GM18951 (cell line): Measurements from ENCODE around the gene CIAO3.
A peak's percentile ranks its signal among the peaks of the same experiment; 100 is the strongest.

ENCODE experiments used
- POLR2A ChIP-seq: IDR thresholded peaks from 4 replicates; pipeline ENCODE4 v1.6.1; 2011; ENCODE audit warnings: mild to moderate bottlenecking; ENCODE audit not compliant: insufficient read length, insufficient read depth; ENCODE audit errors: extremely low read depth
- in situ Hi-C: fragments of 300-500 bp; cut with MboI; formaldehyde crosslinking; loops from one replicate; pipeline ENCODE4 v1.12.0; 2022; ENCODE audit warnings: low sequenced_read_pairs, mixed read lengths, inconsistent platforms; ENCODE audit not compliant: unreplicated experiment

The CIAO3 gene

GRCh38 chr16:706189-707061, 34.4 kb downstream of the CIAO3 start:
- in situ Hi-C loops: no loop called here
- no peak for TF ChIP-seq POLR2A

DNA sequence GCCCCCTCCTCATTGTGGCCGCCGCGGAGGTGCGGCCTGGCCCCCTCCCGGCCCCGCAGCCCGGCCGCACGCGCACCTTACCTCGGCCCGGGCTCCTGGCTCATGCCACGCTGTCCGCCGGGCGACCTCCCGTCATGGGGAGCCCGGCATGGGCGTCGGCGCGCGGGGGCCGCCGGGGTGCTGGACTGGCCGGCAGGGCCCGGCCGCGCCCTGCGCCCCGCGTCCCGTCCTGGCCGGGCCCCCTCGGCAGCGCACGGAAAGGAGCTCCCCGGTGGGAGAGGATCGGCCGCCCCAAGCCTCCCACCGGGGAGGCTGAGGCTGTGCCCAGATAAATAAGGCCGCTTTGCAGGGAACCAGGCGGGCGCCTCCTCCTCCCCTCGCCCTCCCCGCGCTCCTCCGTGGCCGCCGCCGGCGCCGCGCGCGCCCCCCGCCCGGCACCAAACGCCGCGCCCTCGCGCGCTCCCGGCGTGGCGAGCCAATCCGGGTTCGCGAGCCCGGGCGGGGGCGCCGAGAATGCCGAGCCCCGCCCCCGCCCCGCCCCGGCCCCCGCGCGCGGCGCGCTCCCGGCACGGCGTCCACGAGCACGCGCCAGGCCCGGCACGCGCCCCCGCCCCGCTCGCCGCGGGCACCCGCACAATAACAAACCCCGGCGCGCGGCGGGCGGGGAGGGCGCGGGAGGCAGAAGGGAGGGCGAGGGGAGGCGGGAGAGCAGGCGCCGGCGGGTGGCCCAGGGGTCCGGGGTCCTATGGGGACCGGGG, 35.2 kb downstream of the CIAO3 start, which contains the start of gene FBXL16:
Gene FBXL16 (minus strand): TSS at position 371 of the 758 bp plus-strand sequence. CDS start 8,396 bp downstream, outside the sequence.
- in situ Hi-C loops: no loop called here
- TF ChIP-seq POLR2A: no peak

- no peak for TF ChIP-seq POLR2A
- in situ Hi-C loops: no loop called here
Measured at GRCh38 chr16:704552-705380, 36.0 kb downstream of the CIAO3 start.

GRCh38 chr16:704047-704446, 36.8 kb downstream of the CIAO3 start:
- no peak for TF ChIP-seq POLR2A
- in situ Hi-C loops: no loop called here

DNA sequence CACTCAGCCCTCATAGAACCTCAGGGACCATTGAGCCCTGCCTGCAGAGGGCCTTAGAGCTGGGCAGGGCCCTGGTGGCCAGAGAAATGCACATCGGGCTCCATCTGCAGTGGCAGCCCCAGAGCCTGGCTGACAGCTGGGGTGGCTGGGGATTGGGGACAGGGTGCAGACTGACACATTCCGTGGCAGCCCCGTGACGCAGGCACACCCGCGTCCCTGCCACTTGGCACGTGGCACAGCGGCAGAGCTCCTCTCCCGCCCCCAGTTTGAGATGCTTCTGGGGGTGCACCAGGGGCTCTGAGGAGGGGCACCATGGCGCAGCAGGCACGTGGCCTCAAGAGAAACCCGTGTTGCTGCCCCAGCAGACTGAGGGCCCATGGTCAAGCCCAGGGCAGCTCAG, 37.4 kb downstream of the CIAO3 start:
- TF ChIP-seq POLR2A: no peak
- in situ Hi-C loops: no loop called here

- in situ Hi-C loops: no loop called here
- TF ChIP-seq POLR2A: no peak
Measured at GRCh38 chr16:702341-702740, 38.5 kb downstream of the CIAO3 start.

DNA sequence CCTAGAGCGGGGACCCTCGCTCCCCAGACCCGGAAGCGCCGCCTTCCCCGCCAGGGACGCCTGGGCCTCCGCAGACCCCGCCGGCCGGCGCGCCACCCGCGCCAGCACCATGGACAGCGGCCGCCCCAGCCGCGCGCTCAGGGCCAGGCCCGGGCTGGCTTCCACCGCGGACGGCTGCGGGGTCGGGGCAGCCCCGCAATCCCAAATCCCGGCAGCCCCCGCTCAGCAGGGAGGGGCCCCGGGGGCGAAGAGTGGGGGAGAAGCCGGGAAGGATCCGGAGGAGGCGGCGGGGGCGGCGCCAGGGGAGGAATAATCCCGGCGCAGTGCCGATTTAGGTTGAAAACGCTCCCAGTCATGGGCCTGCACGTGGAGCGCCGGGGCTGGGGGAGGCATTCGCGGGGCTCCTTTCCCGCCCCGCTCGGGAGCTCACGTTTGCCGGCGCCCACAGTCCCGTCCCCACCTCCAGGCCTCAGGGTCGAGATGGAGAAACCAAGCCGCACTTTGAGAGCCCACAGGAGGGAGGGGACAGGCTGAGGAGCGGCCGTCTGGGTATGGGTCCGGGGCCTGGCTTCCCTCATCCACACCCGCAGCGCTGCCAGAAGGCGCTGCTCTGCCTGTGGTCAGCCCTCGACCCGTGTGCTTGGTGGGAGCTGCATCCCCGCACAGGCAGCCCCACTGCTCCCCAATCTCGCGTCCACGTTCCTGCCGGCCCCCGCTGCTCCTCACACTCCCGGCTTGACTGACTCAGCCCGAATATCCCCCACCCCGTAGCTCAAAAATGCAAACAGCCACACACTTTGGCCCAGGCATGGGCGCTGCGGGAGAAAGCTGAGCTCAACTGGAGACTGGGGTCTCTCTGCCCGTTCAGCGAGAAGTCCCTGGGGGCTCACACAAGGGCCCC, 39.9 kb downstream of the CIAO3 start:
- no peak for TF ChIP-seq POLR2A
- in situ Hi-C loops: no loop called here

DNA sequence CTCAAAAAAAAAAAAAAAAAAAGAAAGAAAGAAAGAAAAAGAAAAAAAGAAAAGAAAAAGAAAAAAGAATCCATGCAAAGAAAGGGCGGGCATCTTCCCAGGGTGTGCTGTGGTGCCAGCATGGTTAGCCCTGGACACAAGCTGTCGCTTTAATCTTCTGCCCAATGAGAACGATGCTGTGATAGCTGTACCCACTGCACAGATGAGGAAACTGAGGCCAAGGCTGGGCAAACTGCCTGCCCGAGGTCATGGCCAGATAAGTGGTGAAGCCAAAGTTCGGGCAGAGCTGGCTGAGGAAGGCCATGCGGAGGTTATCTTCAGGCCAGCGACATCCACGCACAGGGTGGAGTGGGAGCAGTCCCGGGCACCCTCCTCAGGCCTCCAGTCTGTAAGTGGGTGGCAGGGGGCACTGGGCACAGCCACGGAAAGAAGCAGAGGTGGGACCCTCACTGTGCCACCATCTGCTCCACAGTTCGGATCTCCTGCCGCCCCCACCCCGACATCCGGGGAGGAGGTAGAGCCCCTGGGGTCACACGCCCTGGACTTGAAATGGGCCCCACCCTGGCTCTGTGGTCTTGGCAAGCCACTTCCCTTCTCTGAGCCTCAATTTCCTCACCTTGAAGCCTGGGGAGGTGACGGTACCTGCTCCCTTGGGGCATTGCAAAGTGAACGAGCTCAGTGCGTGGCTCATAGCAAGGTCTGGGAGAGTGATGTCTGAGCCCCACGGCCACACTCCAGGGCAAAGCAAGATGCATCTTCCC, 41.7 kb downstream of the CIAO3 start:
- in situ Hi-C loops: no loop called here
- TF ChIP-seq POLR2A: no peak

DNA sequence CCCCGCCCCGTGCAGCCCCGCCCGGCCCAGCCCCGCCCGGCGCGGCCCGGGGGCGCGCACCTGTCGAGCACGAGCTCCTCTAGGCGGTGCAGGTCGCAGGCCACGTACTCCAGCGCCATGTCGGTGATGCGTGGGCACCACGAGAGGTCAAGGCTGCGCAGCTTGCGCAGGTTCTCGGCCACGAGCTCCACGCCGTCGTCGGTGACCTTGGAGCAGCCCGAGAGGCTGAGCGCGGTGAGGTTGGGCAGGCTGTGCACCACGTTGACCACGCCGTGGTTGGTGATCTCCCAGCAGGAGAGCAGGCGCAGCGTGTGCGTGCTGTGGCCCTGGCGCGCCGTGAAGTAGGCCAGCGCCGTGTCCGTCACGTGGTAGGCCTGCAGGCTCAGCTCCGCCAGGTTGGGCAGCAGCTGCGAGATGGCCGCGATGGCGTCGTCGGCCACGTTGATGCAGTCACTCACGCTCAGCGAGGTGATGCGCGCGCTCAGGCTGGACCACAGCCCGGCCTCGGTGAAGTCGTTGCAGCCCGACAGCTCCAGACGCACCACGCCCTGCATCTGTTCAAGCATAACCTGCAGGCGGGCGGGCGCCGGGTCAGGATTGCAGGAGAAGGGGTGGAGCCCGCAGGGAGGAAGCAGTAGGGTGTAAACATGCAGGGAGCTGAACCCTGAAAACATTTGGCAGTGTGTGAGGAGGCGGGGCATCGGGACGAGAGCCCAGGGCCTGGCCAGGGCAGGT, 45.3 kb downstream of the CIAO3 start:
- in situ Hi-C loops: no loop called here
- TF ChIP-seq POLR2A: peak; percentile 43

DNA sequence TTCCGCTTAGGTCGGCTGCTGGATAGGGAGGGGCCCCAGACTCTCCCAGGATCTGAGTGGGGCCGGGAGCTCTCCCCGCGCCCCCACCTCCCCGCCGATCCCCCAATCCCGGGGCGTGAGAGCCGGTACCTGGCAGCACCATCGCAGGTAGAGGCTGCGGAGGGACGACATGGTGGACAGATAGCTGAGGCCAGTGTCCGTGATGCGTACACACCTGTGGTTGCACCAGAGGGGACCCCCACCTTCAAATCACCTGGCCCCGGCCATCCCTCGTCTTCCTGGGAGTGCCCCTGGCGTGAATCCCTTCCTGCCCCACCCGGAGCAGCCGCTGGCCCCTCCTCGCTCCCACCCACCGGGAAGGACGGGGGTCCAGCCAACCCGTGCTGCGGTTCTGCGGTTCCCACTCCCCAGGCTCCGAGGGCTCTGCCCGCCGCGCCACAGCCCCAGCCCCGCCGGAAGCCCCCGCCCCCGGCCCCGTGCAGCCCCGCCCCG, 45.9 kb downstream of the CIAO3 start:
- in situ Hi-C loops: no loop called here
- no peak for TF ChIP-seq POLR2A
